ENCODE measurements around the gene MEFV.

MEFV gene

DNA sequence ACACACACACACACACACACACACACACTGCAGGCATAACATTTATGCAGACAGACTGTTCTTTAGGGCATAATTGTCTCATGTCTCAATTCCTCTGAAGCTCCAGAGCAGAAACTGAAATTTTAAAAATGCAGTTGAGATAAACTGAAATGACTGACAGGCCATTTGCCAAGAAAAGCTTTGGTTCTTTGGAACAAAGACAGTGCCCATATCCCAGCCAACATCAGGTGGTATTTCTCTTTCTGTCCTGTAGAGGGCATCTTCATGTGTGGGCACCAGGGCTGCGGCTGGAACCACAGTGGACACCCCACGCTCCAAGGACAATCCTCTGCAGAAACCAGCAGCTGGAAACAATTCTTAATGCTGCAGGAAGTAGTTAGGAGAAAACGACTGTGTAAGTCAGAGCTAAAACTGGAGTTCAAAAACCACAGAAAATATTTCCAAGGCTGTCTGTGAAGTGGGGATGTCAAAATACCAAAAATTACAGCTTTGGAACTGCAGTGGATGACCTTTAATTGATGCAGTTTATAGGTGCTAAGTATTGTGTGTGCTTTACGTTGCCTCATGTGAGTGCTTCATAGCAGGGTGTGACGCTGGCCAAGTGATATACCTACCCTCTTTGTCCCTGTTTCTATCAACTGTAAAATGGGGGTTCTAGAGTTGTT, 10.6 kb upstream of the MEFV start:
- DNase-seq (ENCODE audit: low read depth in 2 of 2): no peak

DNA sequence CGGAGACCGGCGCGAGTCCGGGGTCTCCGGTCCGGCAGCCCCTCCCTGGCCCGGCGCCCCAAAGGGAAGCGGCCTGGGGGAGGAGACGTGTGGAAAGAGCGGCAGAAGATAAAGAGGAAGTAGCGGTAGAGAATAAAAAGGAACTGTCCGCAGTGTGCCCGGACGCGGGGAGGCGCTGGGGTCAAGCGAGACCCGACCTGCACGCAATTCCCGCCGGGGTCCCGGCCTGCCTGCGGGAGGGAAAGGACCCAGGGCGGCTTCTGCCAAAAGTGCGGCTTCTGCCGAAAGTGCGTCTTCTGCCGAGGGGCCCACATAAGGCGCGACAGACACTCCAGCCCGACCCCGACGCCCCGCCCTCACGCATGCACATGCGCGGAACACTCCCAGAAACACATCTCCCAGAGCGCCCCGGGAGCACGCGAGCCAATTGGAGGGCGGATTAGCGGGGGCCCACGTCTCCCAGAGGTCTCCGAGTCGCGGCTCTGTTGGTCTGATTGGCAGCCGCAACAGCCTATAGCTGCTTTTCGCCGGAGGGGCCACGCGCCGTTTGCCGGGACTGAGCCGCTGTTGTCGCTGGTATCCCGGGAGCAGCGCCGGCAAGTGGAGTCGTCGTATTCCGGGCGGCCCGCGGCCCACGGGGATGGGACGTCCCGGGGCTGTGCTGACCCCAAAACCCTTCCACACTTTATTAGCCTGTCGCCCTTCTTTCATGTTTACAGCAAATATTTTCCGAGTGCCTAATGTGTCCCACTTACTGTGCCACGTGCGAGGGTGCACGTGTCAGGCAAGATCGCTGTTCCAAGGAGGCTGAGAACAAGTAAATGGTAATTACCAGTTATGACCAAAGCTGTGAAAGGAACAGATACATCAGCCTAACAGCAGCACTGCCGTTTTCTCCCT, 8.0 kb upstream of the MEFV start:
- peak; percentile 91 to 98 for DNase-seq (ENCODE audit: low read depth in 2 of 2)

DNA sequence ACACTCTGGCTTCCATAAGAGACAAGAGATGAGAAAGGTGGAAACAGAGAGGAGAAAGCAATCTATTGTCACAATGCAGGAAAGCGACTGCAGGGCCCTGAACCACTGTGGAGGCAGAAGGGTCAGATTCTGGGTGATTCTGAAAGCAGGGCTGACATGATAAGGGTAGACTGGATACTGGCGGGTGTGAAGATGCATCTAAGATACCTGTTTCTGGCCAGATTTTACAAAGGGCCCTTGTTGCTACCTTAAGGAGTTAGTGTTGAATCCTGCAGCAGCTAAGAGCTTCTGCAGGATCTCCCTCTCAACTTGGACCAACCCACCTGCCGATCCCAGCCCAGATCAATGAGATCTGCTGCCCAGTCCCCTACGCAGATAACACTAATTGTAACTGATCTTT, 6.1 kb upstream of the MEFV start:
- DNase-seq (ENCODE audit: low read depth in 2 of 2): no peak

DNA sequence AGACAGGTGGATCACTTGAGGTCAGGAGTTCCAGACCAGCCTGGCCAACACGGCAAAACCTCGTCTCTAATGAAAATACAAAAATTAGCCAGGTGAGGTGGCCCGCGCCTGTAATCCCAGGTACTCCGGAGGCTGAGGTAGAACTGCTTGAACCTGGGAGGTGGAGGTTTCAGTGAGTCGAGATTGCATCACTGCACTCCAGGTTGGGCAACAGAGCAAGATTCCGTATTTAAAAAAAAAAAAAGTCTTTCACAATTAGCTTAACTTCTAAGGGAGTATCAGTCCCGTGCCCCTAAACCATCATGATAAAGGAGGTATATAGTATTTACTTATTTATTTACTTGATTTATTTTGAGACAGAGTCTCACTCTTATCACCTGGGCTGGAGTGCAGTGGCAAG, 3.4 kb upstream of the MEFV start:
- no peak for DNase-seq (ENCODE audit: low read depth in 2 of 2)

DNA sequence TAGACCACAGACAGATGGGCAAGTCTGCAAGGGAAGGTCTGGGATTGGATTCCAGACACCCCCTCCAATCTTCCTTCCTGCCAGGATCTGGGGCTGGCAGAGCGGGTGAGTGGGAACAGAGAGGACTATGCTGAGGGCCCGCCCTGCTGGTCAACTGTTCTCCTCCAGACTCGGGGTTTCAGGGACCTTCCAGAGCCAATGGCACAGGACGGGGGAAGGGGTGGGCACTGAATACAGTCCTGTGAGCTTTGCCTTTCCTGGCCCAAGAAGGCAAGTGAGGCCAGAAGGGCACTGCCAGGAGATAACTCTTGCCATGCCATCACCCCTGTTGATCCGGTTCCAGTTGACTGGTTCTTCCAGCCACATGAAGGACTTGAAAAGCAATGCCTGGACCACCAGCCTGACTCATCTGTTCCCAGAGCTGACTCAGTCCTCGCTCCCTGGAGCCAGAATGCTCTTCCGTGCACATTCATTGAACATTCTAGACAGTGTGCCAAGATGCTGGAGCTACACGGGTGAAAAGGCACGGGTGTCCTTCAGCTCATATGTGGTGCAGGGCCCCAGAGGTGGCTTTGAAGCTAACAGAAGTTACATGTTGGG, 533 bp upstream of the MEFV start:
- no peak for DNase-seq (ENCODE audit: low read depth in 2 of 2)

DNA sequence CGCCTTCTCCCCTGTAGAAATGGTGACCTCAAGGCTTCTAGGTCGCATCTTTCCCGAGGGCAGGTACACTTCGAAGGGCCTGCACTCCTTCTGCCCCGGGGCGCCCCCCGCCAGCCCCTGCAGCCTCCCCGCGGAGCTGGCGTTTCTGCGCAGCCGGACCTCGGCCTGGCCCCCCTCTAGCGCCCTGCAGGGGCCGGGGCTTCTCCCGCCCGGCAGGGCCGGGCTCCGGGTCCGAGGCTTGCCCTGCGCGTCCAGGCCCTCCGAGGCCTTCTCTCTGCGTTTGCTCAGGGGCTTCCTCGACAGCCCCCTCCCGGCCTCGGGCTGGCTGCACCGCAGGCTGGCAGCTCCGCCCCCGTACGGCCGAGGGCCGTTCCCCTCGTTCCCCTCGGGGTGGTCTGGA, 2.1 kb downstream of the MEFV start:
- DNase-seq (ENCODE audit: low read depth in 2 of 2): no peak

DNA sequence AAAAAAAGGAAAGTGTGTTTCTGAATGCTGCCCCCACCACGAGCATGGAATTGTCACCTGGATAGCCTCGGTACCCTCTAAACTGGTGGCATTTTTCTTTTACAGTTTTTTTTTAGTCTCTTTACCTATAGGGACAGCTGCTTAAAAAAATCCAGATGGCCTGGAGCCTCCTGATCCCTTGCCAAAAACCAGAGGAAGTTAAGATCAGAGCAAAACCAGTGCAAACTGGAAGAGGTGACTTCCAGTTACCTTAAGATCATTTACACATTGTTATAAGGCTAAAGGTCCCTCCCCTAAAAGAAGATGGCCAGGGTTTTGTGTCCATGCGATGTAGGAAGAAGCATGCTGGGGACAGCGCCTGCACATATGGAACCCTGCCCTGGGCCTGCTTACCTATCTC, 3.5 kb downstream of the MEFV start:
- DNase-seq (ENCODE audit: low read depth in 2 of 2): no peak

DNA sequence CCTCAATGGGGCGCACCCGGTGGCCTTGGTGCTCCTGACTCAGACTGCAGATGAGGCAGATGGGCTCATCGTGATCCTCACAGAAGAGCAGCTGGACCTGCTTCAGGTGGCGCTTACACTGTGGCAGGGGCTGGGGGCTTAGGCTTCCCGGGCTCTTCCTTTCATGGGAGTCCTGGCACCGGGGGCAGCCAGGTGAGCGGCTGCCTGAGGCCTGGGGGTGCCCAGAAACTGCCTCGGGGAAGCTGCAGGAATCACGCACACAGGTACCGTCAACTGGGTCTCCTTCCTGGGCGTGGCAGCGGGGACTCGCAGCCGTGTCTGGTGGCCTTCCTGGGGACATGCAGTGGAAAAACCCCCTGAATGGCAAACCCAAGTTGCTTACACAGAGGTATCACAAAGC, 7.0 kb downstream of the MEFV start:
- no peak for DNase-seq (ENCODE audit: low read depth in 2 of 2)

DNA sequence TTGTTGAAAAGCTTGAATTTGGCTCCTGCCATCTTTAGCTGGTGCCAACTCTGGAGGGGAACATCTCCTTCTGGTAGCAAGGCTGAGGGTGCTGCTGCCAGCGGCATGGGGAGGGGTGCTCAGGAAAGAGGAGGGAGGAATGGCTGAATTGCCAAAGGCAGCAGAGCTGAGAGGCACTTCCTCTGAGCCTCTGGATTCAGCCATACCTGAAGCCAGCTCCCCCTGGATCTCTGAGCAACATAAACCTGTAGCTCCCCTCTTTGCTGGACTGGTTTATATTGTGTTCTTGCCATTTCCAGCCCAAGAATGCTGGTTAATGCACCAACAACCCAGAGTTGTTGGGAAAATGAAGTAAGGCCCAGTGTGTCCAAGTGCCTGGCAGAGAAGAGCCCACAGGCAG, 7.4 kb downstream of the MEFV start:
- no peak for DNase-seq (ENCODE audit: low read depth in 2 of 2)

DNA sequence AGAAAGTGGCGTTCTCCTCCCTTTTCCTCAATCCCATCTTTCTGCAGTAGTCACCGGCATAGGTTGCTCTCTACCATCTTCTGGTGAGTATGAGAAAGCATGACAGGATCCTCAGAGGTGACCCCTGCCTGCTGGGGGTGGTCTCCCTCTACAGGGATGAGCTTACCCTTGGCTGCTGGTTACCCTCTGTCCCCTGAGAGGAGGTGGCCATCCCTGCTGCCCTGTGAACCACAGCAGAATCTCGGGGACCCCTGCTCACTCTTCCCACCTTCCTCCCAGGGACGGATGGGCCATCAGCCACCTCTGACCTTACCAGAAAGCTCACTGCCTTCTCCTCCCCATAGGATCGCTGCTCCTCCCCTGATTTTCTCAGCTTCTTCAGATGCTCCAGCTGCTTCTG, 7.8 kb downstream of the MEFV start:
- no peak for DNase-seq (ENCODE audit: low read depth in 2 of 2)

DNA sequence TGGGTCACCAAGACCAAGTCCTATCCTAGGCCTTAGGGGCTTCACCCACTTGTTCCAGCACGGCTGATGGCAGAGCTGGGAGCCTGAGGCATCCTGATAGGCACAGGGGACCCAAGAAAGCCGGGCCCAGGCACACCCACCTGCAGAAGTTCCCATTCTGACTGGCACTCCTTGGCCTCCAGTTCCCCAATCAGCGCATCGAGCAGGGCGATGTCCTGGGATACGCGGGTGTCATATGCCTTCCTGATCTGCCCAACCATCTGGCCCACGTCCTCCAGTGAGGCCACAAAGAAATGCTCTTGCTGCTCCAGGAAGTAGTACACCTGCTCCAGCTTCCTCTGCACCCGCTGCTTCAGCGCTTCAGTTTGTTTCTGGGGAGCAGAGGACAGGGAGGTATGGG, 9.6 kb downstream of the MEFV start:
- no peak for DNase-seq (ENCODE audit: low read depth in 2 of 2)

DNA sequence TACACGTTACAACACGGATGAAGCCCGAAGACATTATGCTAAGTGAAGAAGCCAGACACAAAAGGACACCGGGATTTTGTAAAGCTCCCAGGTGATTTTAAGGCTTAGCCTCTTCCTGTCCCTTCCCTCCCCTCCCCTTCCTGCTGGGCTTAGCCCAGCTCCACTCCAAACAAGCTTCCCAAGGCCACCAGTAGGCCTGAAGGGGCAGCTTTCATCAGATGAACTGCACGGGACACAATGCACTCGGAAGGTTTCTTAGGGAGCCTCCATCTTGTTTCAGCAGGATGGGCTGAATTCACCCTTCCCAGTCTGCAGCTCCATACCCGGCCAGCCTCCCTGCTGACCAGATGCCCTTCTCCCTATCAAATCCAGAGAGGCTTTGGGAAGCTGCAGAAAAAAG, 10.4 kb downstream of the MEFV start:
- DNase-seq (ENCODE audit: low read depth in 2 of 2): no peak

DNA sequence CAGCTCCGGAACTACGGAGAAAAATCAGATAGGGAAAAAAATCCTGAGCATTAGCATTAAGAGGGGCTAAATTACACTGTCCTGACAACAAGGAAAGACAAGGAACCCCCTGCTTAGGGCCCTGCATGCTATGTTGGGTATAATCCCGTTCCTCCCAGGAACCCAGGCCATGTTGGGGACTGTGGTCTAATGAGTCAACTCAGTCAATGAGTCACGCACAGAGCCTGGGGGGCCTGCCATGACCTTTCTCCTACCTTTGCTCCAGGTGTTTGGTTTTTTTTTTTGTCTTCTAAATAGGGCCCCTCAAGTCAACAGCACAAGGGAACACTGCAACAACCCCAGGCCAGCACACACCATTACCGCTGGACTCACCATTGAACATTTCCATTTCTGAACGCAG, 12.6 kb downstream of the MEFV start:
- DNase-seq (ENCODE audit: low read depth in 2 of 2): no peak

DNA sequence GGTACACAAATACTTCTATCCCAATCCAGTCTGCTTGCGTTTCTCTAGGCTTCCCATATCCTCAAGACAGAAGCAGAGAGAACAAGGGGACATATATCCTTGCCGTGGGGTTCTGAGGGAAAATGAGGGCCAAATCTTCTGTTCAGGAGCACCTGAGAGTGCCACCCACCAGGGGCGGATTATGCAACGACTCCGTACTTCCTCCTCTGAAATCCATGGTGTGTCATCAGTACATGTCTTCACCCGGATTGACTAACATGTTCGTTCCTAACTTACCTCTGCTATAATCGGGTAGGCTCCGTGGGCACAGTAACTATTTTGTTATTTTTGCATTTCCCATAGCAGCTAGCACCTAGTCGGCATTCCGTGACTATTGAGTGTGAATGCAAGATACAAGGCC, 13.7 kb downstream of the MEFV start:
- no peak for DNase-seq (ENCODE audit: low read depth in 2 of 2)

DNA sequence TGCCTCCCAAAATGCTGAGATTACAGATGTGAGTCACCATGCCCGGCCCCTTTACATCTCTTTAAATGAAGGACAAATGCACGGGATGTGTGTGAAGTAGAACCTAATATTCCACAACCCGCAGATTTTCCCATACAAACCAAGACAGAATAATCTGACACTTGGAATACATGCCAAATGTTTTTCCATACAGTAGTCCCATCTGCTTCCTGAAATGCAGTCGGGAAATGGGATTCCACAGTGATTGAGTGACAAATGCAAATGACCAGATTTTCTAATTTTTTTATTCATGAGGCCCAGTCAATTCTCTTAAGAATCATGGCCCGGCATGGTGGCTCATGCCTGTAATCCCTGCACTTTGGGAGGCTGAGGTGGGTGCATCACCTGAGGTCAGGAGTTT, 14.7 kb downstream of the MEFV start:
- no peak for DNase-seq (ENCODE audit: low read depth in 2 of 2)

DNA sequence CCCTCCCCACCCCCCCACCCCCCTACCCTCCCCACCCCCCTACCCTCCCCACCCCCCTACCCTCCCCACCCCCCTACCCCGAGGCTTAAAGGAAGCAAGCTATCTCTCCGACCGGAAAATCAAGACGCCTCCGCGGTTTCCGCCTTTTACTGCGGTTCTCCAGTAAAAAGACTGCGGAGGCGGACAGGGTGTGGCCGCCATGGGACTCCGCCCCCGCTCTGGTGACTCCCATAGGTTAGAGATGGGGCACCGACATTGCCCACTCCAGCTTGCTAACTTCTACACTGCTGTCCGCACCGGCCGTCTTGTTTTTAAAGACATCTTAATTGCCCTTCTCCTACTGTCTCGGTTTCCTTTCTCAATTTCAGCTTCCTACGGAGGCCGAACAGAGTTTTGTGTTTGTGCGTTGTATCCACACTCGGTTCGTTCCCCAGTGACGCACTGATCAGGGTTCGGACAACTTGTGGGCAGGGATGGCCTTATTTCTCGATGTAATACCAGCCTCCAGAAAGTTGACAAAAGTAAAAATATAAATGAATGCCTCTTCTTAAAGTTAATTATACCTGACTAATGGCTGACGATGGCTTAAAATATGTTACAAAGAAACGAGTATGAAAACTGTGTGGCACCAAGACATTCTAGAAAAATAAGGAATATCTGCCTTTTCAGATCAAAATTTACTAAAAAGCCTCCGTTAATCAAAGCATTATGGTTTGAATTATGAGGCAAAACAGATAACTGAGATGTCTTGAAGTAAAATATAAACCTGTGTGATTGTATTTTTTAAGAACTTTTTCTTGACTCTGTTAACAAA, 20.4 kb downstream of the MEFV start:
- DNase-seq (ENCODE audit: low read depth in 2 of 2): peak in 1 of 2 donors; percentile 24

DNA sequence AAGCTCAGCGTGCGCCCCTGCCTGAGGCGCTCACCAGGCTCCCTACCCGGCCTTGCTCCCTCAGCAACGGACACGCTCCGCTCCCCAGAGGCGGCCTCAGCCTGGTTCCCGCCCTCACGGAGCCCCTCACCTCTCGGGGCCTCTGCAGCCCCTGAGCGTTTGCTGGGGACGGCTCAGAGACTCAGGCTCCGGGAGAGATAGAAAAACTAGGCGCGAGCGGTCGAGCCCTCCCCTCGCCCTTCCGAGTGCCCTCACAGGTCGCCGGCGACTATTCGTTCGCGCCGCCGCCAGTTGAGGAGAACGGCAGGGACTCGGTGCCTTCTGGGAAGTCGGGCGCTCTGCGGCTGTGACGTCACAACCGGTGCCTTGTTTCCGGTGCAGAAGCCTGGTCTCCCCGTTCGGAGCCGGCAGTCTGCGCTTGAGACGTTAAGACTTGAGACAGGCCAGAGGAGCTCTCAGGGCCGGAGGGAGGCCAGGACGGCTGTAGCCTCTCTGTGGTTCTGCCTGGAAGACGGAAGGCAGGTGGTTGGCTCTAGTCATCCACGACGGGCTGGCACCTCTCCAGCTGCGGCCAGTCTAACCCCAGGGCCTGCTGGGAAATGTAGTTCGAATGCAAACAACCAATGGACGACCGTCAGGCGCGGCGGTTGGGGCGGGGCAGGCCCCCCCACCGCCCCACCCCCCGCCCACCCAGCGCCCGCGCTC, 21.4 kb downstream of the MEFV start, which contains the start of gene ZNF200:
ZNF200 (minus strand) TSS at position 302 of the 705 bp plus-strand sequence. CDS start 1,403 bp downstream, outside the sequence.
- DNase-seq (ENCODE audit: low read depth in 2 of 2): peak; percentile 88

DNA sequence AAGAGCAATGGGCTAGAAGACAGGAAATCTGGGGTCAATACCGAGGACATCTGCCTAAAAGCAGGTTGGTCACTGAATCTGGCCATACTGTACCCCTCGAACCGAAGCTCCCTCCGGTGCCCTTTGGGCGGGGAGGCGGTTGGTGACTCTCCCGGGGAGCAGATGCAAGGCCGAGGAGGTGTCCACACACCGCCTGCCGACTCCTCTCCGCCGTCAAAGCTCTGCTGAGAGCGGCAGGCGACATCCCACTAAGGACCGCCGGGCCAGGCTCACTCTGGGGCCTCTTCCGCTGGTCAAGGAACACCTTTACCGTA, 21.9 kb downstream of the MEFV start:
- DNase-seq (ENCODE audit: low read depth in 2 of 2): no peak

DNA sequence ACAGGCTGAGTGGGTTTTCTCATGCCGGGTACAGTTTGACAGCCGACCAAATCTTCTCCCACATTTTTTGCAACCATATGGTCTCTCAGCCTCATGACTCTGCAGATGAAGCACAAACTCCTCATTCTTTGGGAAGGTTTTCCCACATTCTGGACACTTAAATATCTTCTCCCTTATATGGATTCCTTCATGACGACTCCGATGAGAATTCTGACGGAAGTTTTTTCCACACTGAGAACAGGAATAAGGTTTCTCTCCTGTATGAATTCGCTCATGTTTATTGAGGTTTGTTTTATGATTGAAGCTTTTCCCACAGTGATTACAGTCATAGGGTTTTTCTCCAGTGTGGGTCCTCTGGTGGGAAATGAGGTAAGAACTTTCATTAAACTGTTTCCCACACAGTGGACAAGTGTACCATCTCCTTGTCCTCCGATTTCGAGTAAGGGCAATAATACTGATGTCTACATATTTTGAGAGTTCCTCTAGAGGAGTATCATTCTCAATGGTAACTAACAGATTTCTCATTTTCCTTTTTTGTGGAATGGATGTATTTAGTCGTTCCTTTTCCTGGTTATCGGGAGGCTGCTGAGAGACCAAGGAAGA, 32.4 kb downstream of the MEFV start:
- no peak for DNase-seq (ENCODE audit: low read depth in 2 of 2)

DNA sequence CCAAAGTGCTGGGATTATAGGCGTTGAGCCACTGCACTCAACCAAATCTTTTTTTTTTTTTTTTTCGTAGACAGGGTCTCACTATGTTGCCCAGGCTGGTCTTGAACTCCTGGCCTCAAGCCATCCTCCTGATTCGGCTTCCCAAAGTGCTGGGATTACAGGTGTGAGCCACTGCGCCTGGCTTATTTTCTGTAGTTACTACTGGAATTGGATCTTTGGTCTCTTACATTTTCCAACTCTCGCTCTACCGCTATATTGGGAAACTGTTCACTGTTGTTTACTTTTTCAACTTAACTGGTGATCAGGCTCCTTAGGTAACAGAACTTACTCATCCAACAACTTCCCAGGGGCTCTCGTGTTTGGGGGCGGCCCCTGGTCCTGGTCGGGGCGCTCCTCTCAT, 35.6 kb downstream of the MEFV start:
- no peak for DNase-seq (ENCODE audit: low read depth in 2 of 2)

DNA sequence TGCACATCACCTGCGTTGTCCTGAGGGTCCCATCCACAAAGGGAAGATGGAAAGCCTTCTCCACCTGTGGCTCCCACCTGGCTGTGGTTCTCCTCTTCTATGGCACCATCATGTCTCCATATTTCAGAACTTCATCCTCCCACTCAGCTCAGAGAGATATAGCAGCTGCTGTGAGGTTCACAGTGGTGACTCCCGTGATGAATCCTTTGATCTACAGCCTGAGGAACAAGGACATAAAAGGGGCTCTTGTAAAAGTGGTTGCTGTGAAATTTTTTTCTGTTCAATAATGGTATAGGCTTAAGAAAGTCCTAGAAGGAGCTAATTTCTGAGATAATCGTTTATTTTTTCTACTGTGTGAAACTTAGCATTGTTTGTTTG, 40.2 kb downstream of the MEFV start:
- no peak for DNase-seq (ENCODE audit: low read depth in 2 of 2)

Data from stimulated activated CD8-positive, alpha-beta memory T cell treated with anti-CD3 and anti-CD28 coated beads, Interleukin-15, amount 100 ng/mL, for 4 hours (primary cell).